ENCODE data around the gene AQP2. TPM values are rescaled to one million over a fixed set of nuclear protein-coding genes. Genes with fewer than 3 reads are reported as not detected.
A peak's percentile ranks its signal among the peaks of the same experiment; 100 is the strongest.

The AQP2 gene
- polyA plus RNA-seq, 1 of the 3 experiments (the other 2 are of a cell fraction): not detected

DNA sequence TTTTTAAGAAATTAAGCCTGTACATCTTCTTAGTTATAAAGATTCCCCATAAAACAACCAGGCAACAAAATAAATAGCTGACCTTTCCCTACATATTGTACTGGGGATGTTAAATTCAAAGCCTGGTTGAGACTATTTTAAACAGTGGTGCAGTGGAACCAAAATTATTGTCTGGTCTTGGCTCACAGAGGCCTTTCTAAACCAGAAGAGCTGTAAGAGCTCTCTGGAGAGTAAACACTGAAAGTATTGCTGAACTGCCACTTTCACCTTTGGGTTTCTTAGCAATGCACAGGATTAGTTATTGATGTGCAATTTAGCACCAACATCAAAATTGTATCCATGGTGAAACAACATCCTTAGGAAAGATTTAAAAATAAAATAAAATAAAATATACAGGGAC lies 54.2 kb downstream of the AQP2 start (continued):
- TF ChIP-seq, protein P1, sequence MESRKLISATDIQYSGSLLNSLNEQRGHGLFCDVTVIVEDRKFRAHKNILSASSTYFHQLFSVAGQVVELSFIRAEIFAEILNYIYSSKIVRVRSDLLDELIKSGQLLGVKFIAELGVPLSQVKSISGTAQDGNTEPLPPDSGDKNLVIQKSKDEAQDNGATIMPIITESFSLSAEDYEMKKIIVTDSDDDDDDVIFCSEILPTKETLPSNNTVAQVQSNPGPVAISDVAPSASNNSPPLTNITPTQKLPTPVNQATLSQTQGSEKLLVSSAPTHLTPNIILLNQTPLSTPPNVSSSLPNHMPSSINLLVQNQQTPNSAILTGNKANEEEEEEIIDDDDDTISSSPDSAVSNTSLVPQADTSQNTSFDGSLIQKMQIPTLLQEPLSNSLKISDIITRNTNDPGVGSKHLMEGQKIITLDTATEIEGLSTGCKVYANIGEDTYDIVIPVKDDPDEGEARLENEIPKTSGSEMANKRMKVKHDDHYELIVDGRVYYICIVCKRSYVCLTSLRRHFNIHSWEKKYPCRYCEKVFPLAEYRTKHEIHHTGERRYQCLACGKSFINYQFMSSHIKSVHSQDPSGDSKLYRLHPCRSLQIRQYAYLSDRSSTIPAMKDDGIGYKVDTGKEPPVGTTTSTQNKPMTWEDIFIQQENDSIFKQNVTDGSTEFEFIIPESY (IDR thresholded peaks at IDR 0.05; ENCODE audit: borderline replicate concordance, low read depth): no peak
- TF ChIP-seq RXRA (IDR thresholded peaks at IDR 0.05; ENCODE audit: borderline replicate concordance, low read depth): no peak
- no peak for TF ChIP-seq CHD2 (IDR thresholded peaks at IDR 0.05; ENCODE audit: low read length, partially characterized antibody)

DNA sequence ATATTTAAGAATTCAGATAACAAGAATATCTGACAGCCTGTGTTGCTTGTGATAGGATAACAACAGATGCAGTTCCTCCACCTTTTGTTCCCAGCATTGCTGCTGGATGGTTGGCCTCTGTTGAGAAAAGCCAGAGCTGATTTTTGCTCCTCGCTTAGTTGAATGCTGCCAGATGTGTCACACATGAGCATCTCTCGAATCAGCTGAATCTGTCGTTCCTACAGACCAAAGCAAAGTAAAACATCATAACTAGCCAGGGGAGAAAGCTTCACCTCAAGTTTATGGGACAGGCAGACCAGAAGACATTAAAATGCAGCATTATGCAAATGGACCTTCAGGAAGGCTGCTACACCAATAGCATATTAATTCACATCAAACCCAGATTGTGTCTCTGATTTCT lies 54.6 kb downstream of the AQP2 start:
- peaks cover 30 to 33% of the 10 kb centered on the region in 2 experiments for H3K36me3 ChIP-seq (replicated peaks in 1 of 2; ENCODE audit: control insufficient read depth in 1 of 2, insufficient read depth in 2 of 2, low read length in 1 of 2)
- WGBS (ENCODE audit: low lambda C conversion rate): 57% methylated on average over 3 of the region's 3 CpGs
- H3K79me2 ChIP-seq (ENCODE audit: insufficient read depth): peaks cover 79% of the 10 kb centered on the region
- no peak overlapping the region for H3K4me2 ChIP-seq
- ChIA-PET POLR2A (interaction anchor here (0.8 to 2.4 kb wide), 3 partner anchors 19 to 21 kb away, joined by 3 to 8 read pairs (median 5); no protein-coding TSS in a partner anchor), CTCF (interaction anchor here (1.0 to 7.4 kb wide), 12 partner anchors 14 to 138 kb away, joined by 3 to 44 read pairs (median 6); partner anchors contain the start of gene AQP6)
- no peak overlapping the region for H3K4me3 ChIP-seq (ENCODE audit: low read depth in 2 of 2, low read length in 1 of 2)
- peaks cover 10% of the 10 kb centered on the region for H3F3A ChIP-seq (replicated peaks; ENCODE audit: insufficient read depth)
- no peaks in the 10 kb centered on the region for H3K9me2 ChIP-seq
- no peak overlapping the region for H2AFZ ChIP-seq (ENCODE audit: low read depth)
- H4K20me1 ChIP-seq (ENCODE audit: insufficient read depth): peaks cover 8% of the 10 kb centered on the region; the same call in 1 of the 2 replicates
- H3K27me3 ChIP-seq (ENCODE audit: insufficient read depth): no peaks in the 10 kb centered on the region
- peak overlapping the region in 1 of 2 experiments; percentile 87; a peak in 2 of 4 replicates for H3K27ac ChIP-seq (ENCODE audit: low read depth in 2 of 2, low read length in 1 of 2)
- H3K9ac ChIP-seq: no peak overlapping the region
- TF ChIP-seq SIN3A (IDR thresholded peaks at IDR 0.05; ENCODE audit: borderline replicate concordance, low read depth, low read length) (no peak), TCF12 (IDR thresholded peaks at IDR 0.05) (peak; percentile 61), RXRA (IDR thresholded peaks at IDR 0.05; ENCODE audit: borderline replicate concordance, low read depth) (no peak), RAD21 (IDR thresholded peaks at IDR 0.05; ENCODE audit: low read length) (peak; percentile 30; the same call in 1 of the 2 replicates), RCOR1 (IDR thresholded peaks at IDR 0.05; ENCODE audit: low read length) (peak; percentile 97), MXI1 (IDR thresholded peaks at IDR 0.05; ENCODE audit: low read depth, low read length) (peak; percentile 75), GATA2 (CRISPR knock-in tag; IDR thresholded peaks at IDR 0.05) (peak; percentile 63), MEF2A (IDR thresholded peaks at IDR 0.05; ENCODE audit: borderline replicate concordance, low read depth) (no peak), EP300 (IDR thresholded peaks at IDR 0.05; ENCODE audit: borderline replicate concordance in 1 of 2, low read depth in 1 of 2, low read length in 1 of 2) (peak in 1 of 2 experiments; percentile 80; a peak in 2 of 4 replicates), FOXJ3 (CRISPR knock-in tag; IDR thresholded peaks at IDR 0.05) (peak; percentile 67; the same call in 1 of the 2 replicates), NRF1 (IDR thresholded peaks at IDR 0.05; ENCODE audit: low read depth, low read length) (no peak)
- no peaks in the 10 kb centered on the region for H3K9me3 ChIP-seq
- peak; percentile 48 for DNase-seq
- peaks cover 6 to 41% of the 10 kb centered on the region in 2 experiments; a peak in 2 of 4 replicates for H3K4me1 ChIP-seq (ENCODE audit: control insufficient read depth in 1 of 2, insufficient read depth in 2 of 2, low read depth in 1 of 2, low read length in 1 of 2)

DNA sequence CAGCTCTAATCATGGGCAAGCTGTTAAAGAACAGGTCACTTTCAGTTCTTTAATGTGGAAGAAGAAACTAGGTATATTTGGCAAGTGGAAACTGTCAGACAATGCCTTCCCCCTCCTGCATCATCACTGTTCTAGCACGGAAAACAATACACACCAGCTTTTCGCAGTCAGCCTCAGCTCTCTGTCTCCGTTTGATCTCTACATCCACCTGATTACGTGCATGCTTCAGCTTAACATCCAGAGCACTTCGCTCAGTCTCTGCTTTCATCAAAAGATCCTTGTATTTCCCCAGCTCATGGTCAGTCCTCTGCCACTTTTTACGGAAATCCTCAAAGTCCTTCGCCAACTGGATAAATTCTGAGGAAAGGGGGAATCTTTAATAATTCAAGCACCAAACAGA lies 55.7 kb downstream of the AQP2 start:
- no peak for DNase-seq
- no peaks in the 10 kb centered on the region for H3K9me2 ChIP-seq
- H3K9me3 ChIP-seq: no peaks in the 10 kb centered on the region
- peaks cover 8% of the 10 kb centered on the region; the same call in 1 of the 2 replicates for H4K20me1 ChIP-seq (ENCODE audit: insufficient read depth)
- peaks cover 90% of the 10 kb centered on the region for H3K79me2 ChIP-seq (ENCODE audit: insufficient read depth)
- no peak overlapping the region for H2AFZ ChIP-seq (ENCODE audit: low read depth)
- H3K4me2 ChIP-seq: no peak overlapping the region
- H3K9ac ChIP-seq: no peak overlapping the region
- H3F3A ChIP-seq (replicated peaks; ENCODE audit: insufficient read depth): peaks cover 10% of the 10 kb centered on the region
- peak overlapping the region; percentile 3 to 87; a peak in 3 of 4 replicates for H3K27ac ChIP-seq (ENCODE audit: low read depth in 2 of 2, low read length in 1 of 2)
- no peaks in the 10 kb centered on the region for H3K27me3 ChIP-seq (ENCODE audit: insufficient read depth)
- TF ChIP-seq FOXM1 (IDR thresholded peaks at IDR 0.05; ENCODE audit: low read depth): no peak
- no peak for TF ChIP-seq RCOR1 (IDR thresholded peaks at IDR 0.05; ENCODE audit: low read length)
- TF ChIP-seq, protein P2, sequence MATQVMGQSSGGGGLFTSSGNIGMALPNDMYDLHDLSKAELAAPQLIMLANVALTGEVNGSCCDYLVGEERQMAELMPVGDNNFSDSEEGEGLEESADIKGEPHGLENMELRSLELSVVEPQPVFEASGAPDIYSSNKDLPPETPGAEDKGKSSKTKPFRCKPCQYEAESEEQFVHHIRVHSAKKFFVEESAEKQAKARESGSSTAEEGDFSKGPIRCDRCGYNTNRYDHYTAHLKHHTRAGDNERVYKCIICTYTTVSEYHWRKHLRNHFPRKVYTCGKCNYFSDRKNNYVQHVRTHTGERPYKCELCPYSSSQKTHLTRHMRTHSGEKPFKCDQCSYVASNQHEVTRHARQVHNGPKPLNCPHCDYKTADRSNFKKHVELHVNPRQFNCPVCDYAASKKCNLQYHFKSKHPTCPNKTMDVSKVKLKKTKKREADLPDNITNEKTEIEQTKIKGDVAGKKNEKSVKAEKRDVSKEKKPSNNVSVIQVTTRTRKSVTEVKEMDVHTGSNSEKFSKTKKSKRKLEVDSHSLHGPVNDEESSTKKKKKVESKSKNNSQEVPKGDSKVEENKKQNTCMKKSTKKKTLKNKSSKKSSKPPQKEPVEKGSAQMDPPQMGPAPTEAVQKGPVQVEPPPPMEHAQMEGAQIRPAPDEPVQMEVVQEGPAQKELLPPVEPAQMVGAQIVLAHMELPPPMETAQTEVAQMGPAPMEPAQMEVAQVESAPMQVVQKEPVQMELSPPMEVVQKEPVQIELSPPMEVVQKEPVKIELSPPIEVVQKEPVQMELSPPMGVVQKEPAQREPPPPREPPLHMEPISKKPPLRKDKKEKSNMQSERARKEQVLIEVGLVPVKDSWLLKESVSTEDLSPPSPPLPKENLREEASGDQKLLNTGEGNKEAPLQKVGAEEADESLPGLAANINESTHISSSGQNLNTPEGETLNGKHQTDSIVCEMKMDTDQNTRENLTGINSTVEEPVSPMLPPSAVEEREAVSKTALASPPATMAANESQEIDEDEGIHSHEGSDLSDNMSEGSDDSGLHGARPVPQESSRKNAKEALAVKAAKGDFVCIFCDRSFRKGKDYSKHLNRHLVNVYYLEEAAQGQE (IDR thresholded peaks at IDR 0.05; ENCODE audit: low read depth, low read length): no peak
- 89% methylated on average over 7 of the region's 7 CpGs for WGBS (ENCODE audit: low lambda C conversion rate)
- H3K4me3 ChIP-seq (ENCODE audit: low read depth in 2 of 2, low read length in 1 of 2): no peak overlapping the region
- H3K36me3 ChIP-seq (replicated peaks in 1 of 2; ENCODE audit: control insufficient read depth in 1 of 2, insufficient read depth in 2 of 2, low read length in 1 of 2): peaks cover 26 to 27% of the 10 kb centered on the region in 2 experiments
- ChIA-PET POLR2A (interaction anchor here (1.0 to 1.2 kb wide), 4 partner anchors 11 to 134 kb away, joined by 3 to 4 read pairs (median 3); partner anchors contain the start of gene RACGAP1), CTCF (interaction anchor here (1.4 to 7.4 kb wide), 9 partner anchors 15 to 64 kb away, joined by 4 to 44 read pairs (median 19); partner anchors contain the start of gene AQP6)
- H3K4me1 ChIP-seq (ENCODE audit: control insufficient read depth in 1 of 2, insufficient read depth in 2 of 2, low read depth in 1 of 2, low read length in 1 of 2): peaks cover 6 to 41% of the 10 kb centered on the region in 2 experiments; a peak in 2 of 4 replicates

Measured in SK-N-SH (cell line).